ENCODE data around the gene ZNF541. TPM values are rescaled to one million over a fixed set of nuclear protein-coding genes. Genes with fewer than 3 reads are reported as not detected.
A peak's percentile ranks its signal among the peaks of the same experiment; 100 is the strongest.

ZNF541 gene, protein sequence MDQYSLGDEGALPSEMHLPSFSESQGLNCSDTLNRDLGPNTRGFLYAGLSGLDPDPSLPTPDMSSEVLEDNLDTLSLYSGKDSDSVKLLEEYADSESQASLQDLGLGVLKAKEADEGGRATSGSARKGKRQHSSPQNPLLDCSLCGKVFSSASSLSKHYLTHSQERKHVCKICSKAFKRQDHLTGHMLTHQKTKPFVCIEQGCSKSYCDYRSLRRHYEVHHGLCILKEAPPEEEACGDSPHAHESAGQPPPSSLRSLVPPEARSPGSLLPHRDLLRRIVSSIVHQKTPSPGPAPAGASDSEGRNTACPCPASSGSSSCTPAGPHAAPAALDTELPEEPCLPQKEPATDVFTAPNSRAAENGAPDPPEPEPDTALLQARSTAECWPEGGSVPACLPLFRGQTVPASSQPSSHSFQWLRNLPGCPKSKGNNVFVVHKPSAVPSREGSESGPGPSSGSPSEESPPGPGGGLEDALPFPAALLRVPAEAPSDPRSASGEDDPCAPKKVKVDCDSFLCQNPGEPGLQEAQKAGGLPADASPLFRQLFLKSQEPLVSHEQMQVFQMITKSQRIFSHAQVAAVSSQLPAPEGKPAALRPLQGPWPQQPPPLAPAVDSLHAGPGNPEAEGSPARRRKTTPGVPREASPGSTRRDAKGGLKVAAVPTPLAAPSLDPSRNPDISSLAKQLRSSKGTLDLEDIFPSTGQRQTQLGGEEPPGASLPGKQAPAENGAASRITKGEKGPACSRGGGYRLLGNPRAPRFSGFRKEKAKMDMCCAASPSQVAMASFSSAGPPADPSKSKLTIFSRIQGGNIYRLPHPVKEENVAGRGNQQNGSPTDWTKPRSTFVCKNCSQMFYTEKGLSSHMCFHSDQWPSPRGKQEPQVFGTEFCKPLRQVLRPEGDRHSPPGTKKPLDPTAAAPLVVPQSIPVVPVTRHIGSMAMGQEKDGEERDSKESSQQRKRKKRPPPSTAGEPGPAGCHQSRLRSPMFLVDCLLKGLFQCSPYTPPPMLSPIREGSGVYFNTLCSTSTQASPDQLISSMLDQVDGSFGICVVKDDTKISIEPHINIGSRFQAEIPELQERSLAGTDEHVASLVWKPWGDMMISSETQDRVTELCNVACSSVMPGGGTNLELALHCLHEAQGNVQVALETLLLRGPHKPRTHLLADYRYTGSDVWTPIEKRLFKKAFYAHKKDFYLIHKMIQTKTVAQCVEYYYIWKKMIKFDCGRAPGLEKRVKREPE (N-terminal part only)
- not detected for total RNA-seq (ENCODE audit: unreplicated experiment)
- long read RNA-seq: 0 reads

DNA sequence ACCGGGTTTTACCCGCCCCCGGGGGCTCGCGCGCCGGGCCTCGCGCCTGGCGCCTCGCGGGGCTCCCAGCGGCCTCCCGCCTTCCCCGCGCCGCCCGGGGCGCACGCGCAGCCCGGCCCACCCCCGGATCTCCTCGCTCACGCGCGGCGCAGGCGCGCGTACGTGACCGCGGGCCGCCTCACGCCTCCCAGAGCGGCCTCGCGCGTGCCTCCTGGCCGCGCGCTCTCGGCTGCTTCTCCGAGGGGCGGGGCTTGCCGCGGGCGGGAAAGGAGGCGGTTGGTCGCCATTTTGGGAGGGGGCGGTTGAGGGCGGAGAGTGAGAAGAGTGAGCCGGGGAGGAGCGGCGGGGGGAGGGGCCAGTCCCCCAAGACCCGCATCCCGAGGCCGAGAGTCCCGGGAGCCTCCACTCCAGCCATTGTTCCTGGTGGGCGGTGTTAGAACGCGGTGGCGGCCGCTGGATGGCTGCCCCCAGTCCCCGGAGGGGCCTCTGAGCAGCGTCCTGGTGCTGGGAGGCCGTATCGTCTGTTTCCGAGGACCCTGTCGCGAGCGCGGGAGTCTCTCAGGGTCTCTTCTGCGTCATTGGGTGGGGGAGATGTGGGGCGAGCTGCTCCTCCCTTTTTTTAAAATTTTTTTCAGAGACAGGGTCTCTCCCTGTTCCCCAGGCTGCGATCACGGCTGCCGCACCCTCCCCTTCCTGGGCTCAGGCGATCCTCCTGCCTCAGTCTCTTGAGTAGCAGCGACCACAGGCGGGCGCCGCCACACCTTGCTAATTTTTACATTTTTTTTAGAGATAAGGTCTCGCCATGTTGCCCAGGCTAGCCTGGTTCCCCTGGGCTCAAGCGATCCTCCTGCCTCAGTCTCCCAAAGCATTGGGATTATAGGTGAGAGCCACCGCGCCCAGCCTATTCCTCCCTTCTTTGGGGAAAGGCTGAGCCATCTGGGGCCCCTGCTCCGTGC is at the start of gene ZNF541:
TSS of gene ZNF541 (minus strand) at position 78 of the 956 bp plus-strand sequence. CDS start 17,292 bp downstream, outside the sequence.
- Mint-ChIP-seq H3K27ac (ENCODE audit: unreplicated experiment) (no peak within 1 kb of the TSS), H3K36me3 (ENCODE audit: low read depth, unreplicated experiment) (no peaks in the 10 kb centered on the region), H3K9me3 (ENCODE audit: unreplicated experiment) (no peaks in the 10 kb centered on the region), H3K4me3 (ENCODE audit: unreplicated experiment) (peak within 1 kb of the TSS; percentile 3), H3K4me1 (ENCODE audit: unreplicated experiment) (no peaks in the 10 kb centered on the region), H3K27me3 (ENCODE audit: unreplicated experiment) (no peaks in the 10 kb centered on the region)
- no peak for DNase-seq (ENCODE audit: low spot score)
- TF ChIP-seq, protein P1, sequence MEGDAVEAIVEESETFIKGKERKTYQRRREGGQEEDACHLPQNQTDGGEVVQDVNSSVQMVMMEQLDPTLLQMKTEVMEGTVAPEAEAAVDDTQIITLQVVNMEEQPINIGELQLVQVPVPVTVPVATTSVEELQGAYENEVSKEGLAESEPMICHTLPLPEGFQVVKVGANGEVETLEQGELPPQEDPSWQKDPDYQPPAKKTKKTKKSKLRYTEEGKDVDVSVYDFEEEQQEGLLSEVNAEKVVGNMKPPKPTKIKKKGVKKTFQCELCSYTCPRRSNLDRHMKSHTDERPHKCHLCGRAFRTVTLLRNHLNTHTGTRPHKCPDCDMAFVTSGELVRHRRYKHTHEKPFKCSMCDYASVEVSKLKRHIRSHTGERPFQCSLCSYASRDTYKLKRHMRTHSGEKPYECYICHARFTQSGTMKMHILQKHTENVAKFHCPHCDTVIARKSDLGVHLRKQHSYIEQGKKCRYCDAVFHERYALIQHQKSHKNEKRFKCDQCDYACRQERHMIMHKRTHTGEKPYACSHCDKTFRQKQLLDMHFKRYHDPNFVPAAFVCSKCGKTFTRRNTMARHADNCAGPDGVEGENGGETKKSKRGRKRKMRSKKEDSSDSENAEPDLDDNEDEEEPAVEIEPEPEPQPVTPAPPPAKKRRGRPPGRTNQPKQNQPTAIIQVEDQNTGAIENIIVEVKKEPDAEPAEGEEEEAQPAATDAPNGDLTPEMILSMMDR (IDR thresholded peaks at IDR 0.05; ENCODE audit: unreplicated experiment): no peak

DNA sequence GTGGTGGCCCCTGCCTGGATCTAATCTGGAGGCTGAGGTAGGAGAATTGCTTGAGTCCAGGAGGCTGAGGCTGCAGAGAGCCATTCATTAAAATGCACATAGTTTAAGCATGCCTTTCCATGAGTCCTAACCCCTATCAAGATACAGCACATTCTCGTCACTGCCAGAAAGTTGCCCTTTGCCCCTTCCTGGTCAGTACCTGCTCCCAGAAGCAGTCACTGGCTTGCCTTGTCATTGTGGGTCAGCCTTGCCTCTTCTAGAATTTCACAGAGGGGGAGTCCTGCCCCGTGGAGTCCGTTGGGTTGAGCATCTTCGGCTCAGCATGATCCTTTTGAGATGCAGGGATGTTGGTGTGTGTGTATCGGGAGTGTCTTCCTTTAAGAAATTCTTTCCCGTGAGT is 46.8 kb upstream of the ZNF541 start:
- no peak overlapping the region for H3K4me3 Mint-ChIP-seq (ENCODE audit: unreplicated experiment)
- DNase-seq (ENCODE audit: low spot score): no peak
- peaks cover 4% of the 10 kb centered on the region for H3K36me3 Mint-ChIP-seq (ENCODE audit: low read depth, unreplicated experiment)
- H3K27me3 Mint-ChIP-seq (ENCODE audit: unreplicated experiment): peaks cover 5% of the 10 kb centered on the region
- TF ChIP-seq, protein P1 (IDR thresholded peaks at IDR 0.05; ENCODE audit: unreplicated experiment): no peak
- H3K27ac Mint-ChIP-seq (ENCODE audit: unreplicated experiment): peak overlapping the region; percentile 61
- no peaks in the 10 kb centered on the region for H3K9me3 Mint-ChIP-seq (ENCODE audit: unreplicated experiment)
- H3K4me1 Mint-ChIP-seq (ENCODE audit: unreplicated experiment): peaks cover 40% of the 10 kb centered on the region

DNA sequence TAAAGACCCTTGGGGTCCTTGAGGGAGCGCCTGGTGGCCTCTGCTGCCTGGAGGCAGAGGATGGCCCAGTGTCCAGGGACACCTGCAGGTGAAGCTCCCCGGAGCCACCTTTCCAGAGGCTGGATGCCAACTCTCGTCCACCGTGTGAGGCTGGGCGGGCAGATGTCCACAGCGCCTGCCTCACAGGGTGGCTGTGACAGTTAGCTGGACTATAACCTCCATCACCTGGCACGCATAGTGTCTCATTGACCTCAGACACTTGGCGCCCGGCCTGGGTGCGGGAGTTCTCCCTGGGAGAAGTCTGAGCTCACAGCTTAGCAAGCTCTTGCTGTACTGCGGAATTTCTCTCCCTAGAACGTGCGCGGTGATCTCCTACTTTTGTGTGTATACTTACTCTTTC is 45.8 kb upstream of the ZNF541 start:
- Mint-ChIP-seq H3K27me3 (ENCODE audit: unreplicated experiment) (no peaks in the 10 kb centered on the region), H3K27ac (ENCODE audit: unreplicated experiment) (no peak overlapping the region), H3K4me3 (ENCODE audit: unreplicated experiment) (no peak overlapping the region), H3K4me1 (ENCODE audit: unreplicated experiment) (peaks cover 41% of the 10 kb centered on the region), H3K36me3 (ENCODE audit: low read depth, unreplicated experiment) (peaks cover 3% of the 10 kb centered on the region), H3K9me3 (ENCODE audit: unreplicated experiment) (no peaks in the 10 kb centered on the region)
- DNase-seq (ENCODE audit: low spot score): no peak
- TF ChIP-seq, protein P1 (IDR thresholded peaks at IDR 0.05; ENCODE audit: unreplicated experiment): no peak

DNA sequence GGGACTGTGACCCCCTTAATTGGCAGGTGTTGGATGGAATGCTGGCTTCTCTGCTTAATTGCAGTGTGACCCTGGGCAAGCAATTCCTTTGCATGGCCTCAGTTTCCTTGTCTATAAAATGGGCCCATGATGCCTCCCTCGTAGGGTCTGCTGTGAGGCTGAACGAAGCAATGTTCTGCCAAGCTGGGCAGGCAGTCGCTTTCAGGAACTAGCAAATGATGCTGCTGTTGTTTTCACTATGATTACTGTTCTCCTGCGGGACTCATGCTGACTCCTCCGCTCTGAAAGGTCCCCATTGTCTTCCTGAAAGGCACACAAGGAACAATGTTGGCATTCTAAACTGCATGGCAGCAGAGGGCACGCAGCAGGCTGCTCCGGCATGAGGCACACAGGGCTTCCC is 42.8 kb upstream of the ZNF541 start:
- peaks cover 52% of the 10 kb centered on the region for H3K4me1 Mint-ChIP-seq (ENCODE audit: unreplicated experiment)
- DNase-seq (ENCODE audit: low spot score): no peak
- H3K9me3 Mint-ChIP-seq (ENCODE audit: unreplicated experiment): no peaks in the 10 kb centered on the region
- H3K27ac Mint-ChIP-seq (ENCODE audit: unreplicated experiment): peak overlapping the region; percentile 78
- H3K27me3 Mint-ChIP-seq (ENCODE audit: unreplicated experiment): peaks cover 10% of the 10 kb centered on the region
- H3K4me3 Mint-ChIP-seq (ENCODE audit: unreplicated experiment): peak overlapping the region; percentile 65
- H3K36me3 Mint-ChIP-seq (ENCODE audit: low read depth, unreplicated experiment): peaks cover 3% of the 10 kb centered on the region
- TF ChIP-seq, protein P1 (IDR thresholded peaks at IDR 0.05; ENCODE audit: unreplicated experiment): no peak
